Tibial artery (tissue), 4 donors: ENCODE data around the gene NINJ2.
"Not testable (repeated sequence)": the region's sequence is repeated elsewhere in the genome, so short reads cannot be mapped to it uniquely, and the experiment has no call there.

Experiments used
- DNase-seq, 2 donors: peaks; one replicate each; pipeline ENCODE4 v3.0.0-alpha.2; 2019
- H3K27ac ChIP-seq, 2 donors: fragments of 200-600 bp; sonication (generic) in 1 of 2; 1 replicate in 1 of 2; 2 replicates in 1 of 2; pipeline ENCODE4 v1.5.1; 2018 to 2019; ENCODE audit warnings: mild to moderate bottlenecking in 1 of 2
- H3K27me3 ChIP-seq, 2 donors: fragments of 200-600 bp; sonication (generic) in 1 of 2; one replicate each; pipeline versions ENCODE4 v1.5.1 to v1.6.0; 2016 to 2019
- H3K36me3 ChIP-seq, 3 donors: fragments of 200-600 bp; sonication (generic) in 2 of 3; one replicate each; pipeline ENCODE4 v1.5.1; 2016 to 2019; ENCODE audit warnings: mild to moderate bottlenecking in 2 of 3
- H3K4me1 ChIP-seq, 4 donors: fragments of 200-600 bp; sonication (generic) in 2 of 4; 1 replicate in 3 of 4; 2 replicates in 1 of 4; pipeline ENCODE4 v1.5.1; 2016 to 2019
- H3K4me3 ChIP-seq, 2 donors: fragments of 200-600 bp; sonication (generic) in 1 of 2; 1 replicate in 1 of 2; 2 replicates in 1 of 2; pipeline ENCODE4 v1.5.1; 2018 to 2019; ENCODE audit warnings: mild to moderate bottlenecking in 2 of 2
- H3K9me3 ChIP-seq, 3 donors: fragments of 200-600 bp; sonication (generic) in 1 of 3; one replicate each; pipeline ENCODE4 v1.5.1; 2016 to 2019
- intact Hi-C: fragments of 100-400 bp; cut with DNase I; formaldehyde crosslinking; loops from one replicate; pipeline ENCODE4 v1.15.0; 2023; ENCODE audit warnings: low total_unique reads
- TF ChIP-seq, protein P1 (sequence below), 2 experiments: fragments of 200-600 bp in 1 of 2; fragments of 450-650 bp in 1 of 2; IDR thresholded peaks; one replicate each; pipeline ENCODE4 v1.5.1; 2017 to 2019; ENCODE audit warnings: antibody characterized with exemption in 2 of 2, mild to moderate bottlenecking in 1 of 2, moderate library complexity in 1 of 2

The NINJ2 gene, protein sequence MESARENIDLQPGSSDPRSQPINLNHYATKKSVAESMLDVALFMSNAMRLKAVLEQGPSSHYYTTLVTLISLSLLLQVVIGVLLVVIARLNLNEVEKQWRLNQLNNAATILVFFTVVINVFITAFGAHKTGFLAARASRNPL

DNA sequence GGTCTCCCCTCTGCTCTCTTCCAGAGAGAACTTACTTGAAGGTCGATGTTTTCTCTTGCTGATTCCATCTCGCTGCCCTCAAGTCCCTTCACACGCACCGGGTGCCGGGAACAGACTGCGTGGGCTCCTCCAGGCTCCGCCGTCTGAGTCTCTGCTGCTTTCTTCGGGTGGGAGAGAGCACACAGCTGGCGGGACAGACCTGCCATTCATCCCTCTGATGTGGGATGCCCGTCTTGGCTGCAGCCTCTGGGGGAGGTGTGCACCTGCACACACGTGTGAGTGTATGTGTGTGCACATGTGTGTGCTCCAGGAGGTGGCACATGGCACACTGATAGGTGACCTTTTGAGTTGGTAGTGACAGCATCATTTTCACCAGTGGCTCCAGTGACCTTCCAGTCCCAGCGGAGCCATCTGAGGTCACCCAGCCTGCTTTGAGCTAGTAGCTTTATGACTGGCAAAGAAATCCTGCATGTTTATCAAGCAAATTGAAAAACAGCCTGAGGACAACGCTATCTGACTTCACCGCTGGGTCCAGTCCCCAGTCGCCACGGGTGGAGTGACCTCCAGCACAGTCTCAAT is at the start of gene NINJ2:
Gene NINJ2 (minus strand): TSS at position 153 of the 579 bp plus-strand sequence. CDS start 85 bp downstream, at position 68.
- TF ChIP-seq, protein P1, sequence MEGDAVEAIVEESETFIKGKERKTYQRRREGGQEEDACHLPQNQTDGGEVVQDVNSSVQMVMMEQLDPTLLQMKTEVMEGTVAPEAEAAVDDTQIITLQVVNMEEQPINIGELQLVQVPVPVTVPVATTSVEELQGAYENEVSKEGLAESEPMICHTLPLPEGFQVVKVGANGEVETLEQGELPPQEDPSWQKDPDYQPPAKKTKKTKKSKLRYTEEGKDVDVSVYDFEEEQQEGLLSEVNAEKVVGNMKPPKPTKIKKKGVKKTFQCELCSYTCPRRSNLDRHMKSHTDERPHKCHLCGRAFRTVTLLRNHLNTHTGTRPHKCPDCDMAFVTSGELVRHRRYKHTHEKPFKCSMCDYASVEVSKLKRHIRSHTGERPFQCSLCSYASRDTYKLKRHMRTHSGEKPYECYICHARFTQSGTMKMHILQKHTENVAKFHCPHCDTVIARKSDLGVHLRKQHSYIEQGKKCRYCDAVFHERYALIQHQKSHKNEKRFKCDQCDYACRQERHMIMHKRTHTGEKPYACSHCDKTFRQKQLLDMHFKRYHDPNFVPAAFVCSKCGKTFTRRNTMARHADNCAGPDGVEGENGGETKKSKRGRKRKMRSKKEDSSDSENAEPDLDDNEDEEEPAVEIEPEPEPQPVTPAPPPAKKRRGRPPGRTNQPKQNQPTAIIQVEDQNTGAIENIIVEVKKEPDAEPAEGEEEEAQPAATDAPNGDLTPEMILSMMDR (IDR thresholded peaks at IDR 0.05): no peak
- no peaks in the 10 kb centered on the region for H3K27me3 ChIP-seq
- no peaks in the 10 kb centered on the region for H3K36me3 ChIP-seq
- H3K9me3 ChIP-seq: no peaks in the 10 kb centered on the region
- no peak for DNase-seq
- intact Hi-C loops: no loop called here
- peaks cover 0 to 25% (median 12%) of the 10 kb centered on the region in 4 donors for H3K4me1 ChIP-seq
- H3K27ac ChIP-seq: peak within 1 kb of the TSS in 1 of 2 donors; percentile 44
- H3K4me3 ChIP-seq: peak within 1 kb of the TSS; percentile 23 to 32

DNA sequence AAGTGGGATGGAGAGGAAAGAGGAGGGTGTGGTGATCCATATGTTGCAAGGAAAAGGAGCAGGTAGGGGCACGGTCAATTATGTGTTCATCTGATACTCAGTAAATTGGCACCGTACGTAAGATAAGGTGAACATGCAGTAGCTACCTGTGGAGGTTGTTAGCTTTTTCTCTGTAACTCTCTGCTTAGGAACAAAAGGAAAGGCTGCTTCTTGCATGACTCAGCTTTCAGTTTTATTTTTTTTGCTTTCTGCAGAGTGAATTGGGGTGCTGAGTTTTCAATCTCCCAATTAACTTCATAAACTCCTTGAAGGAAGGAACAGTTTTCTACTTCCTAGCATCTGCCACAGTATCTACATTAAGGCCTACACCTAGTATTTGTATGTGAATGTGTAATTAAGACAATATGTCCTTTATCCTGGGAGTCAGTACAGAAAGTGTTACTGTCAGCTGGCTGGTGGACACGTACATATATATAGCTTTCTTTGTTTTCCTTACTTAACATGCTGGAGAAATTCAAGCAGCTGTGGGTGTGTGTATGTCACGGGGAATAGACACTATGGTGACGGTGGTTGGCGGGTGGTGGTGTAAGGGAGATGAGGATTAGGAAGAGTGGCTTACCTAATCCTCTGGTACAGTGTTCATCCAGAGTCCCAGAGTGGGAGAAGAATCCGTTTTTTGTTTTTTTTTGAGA is 49.1 kb upstream of the NINJ2 start:
- H3K4me3 ChIP-seq: no peak overlapping the region

DNA sequence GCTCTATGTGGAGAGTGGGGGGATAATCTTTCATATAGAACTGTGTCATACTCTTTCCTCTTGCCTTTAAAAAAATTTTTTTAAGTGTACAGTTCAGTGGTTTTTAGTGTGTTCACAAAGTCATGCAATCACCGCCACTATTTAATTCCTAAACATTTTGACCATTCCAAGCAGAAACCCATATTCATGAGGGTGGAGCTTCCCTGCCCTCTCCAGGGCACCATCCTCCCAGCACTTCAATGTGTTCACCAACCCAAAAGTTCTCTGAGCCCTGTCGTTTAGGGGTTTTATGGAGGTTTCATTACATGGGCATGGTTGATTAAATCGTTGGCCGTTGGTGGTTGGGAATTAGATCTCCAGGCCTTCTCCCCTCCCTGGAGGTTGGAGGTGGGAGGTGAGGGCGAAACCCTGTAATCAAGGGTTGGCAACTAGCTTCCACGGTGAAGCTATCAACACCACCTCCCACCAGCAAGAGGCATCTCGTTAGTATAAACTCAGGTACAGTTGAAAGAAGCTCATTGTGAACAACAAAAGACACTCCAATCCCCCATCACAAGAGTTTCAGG is 46.3 kb upstream of the NINJ2 start:
- intact Hi-C loops: no loop called here
- no peak overlapping the region for H3K27ac ChIP-seq
- H3K4me1 ChIP-seq: no peaks in the 10 kb centered on the region
- H3K9me3 ChIP-seq: no peaks in the 10 kb centered on the region
- H3K4me3 ChIP-seq: no peak overlapping the region
- no peaks in the 10 kb centered on the region for H3K36me3 ChIP-seq
- no peak for DNase-seq
- TF ChIP-seq, protein P1 (IDR thresholded peaks at IDR 0.05): no peak
- no peaks in the 10 kb centered on the region for H3K27me3 ChIP-seq

More for the DNA sequence above, 49.1 kb upstream of the NINJ2 start:
- no peaks in the 10 kb centered on the region for H3K27me3 ChIP-seq
- intact Hi-C loops: no loop called here
- no peaks in the 10 kb centered on the region for H3K4me1 ChIP-seq
- no peak for DNase-seq
- no peaks in the 10 kb centered on the region for H3K9me3 ChIP-seq
- no peak overlapping the region for H3K27ac ChIP-seq
- TF ChIP-seq, protein P1 (IDR thresholded peaks at IDR 0.05): no peak
- no peaks in the 10 kb centered on the region for H3K36me3 ChIP-seq

DNA sequence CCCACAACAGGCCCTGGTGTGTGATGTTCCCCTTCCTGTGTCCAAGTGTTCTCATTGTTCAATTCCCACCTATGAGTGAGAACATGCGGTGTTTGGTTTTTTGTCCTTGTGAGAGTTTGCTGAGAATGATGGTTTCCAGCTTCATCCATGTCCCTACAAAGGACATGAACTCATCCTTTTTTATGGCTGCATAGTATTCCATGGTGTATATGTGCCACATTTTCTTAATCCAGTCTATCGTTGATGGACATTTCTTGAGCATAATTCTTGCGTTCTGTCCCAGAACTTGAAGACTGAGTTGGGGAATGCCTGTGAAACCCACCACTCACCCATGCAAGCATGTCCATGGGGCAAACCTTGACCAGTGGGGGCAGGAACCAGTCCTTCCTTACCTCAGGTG is 44.8 kb upstream of the NINJ2 start:
- H3K9me3 ChIP-seq, H3K36me3 ChIP-seq, H3K4me1 ChIP-seq, intact Hi-C loops, DNase-seq, H3K4me3 ChIP-seq, H3K27me3 ChIP-seq, H3K27ac ChIP-seq: not testable (repeated sequence)

DNA sequence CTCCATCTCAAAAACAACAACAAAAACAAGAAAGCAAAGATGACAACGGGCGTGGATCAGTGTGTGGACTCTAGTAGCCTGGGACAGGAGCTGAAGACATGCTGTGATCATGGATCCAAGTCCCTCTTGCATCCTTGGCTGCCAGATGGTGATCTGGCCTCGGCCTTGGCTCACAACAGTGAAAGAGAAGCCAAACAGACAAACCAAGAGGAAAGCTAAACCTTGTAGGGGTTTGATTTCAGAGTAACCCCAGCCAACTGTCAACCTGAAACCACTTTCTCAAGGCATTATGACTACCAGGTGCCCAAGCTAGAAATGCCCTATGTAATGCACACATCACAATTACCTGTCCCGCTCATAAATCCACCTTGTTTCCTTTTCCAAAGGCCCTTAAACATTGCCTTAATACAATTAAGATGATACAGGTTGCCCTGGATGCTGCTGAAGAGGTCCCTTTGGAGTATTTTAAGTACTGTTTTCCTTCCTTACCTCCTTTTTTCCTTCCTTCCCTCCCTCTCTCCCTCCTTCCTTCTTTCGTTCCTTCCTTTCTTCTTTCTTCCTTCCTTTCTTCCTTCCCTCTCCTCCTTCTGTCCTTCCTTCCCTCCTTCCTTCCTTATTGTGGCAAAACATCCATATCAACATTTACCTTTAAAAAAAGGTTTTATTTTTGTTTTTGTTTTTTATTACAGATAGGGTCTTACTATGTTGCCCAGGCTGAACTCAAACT is 41.4 kb upstream of the NINJ2 start:
- Histone ChIP-seq H3K9me3 (no peaks in the 10 kb centered on the region), H3K4me3 (no peak overlapping the region), H3K27ac (no peak overlapping the region), H3K36me3 (no peaks in the 10 kb centered on the region), H3K27me3 (no peaks in the 10 kb centered on the region), H3K4me1 (no peaks in the 10 kb centered on the region)
- TF ChIP-seq, protein P1 (IDR thresholded peaks at IDR 0.05): no peak
- no peak for DNase-seq
- intact Hi-C loops: no loop called here
